ENCODE results near the gene HNRNPL.

DNA sequence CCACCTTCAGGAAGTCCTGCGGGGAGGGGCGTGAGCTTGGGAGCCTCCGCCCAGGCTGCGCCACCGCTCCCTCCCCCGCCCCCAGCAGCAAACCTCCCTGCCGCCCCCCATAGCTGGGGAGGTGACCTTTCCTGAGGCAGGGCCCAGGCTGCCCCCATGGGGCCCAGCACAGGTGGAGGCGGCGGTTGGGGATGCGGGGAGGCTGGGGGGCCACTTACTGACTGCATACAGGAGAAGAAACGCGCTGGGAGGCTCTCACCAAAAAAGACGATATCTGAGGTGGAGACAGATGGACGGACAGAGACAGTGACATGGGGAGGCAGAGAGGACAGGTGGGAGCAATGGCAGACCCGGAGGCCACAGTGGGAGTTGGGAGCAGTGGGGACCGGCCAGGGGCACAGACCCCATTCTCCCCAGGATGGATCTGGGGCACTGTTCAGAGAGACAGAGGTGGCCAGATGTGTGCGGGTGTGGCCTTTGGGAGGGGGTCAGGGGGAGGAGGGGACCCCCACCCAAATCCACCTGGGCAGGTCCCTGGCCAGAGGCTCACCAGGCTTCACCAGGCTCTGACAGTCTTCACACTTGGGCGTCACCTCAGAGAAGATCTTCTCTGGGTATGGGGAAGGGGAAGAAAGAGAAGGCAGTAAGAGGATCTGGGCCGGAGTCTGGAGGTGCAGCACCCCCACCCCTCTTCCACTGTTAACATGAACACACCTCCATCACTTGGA is 31.3 kb upstream of the HNRNPL start:
- no peak for TF ChIP-seq MAFK (IDR thresholded peaks at IDR 0.05; ENCODE audit: low read length)
- no peak for TF ChIP-seq ZFP30 (CRISPR knock-in tag; IDR thresholded peaks at IDR 0.05; ENCODE audit: borderline replicate concordance)
- TF ChIP-seq, protein P1, sequence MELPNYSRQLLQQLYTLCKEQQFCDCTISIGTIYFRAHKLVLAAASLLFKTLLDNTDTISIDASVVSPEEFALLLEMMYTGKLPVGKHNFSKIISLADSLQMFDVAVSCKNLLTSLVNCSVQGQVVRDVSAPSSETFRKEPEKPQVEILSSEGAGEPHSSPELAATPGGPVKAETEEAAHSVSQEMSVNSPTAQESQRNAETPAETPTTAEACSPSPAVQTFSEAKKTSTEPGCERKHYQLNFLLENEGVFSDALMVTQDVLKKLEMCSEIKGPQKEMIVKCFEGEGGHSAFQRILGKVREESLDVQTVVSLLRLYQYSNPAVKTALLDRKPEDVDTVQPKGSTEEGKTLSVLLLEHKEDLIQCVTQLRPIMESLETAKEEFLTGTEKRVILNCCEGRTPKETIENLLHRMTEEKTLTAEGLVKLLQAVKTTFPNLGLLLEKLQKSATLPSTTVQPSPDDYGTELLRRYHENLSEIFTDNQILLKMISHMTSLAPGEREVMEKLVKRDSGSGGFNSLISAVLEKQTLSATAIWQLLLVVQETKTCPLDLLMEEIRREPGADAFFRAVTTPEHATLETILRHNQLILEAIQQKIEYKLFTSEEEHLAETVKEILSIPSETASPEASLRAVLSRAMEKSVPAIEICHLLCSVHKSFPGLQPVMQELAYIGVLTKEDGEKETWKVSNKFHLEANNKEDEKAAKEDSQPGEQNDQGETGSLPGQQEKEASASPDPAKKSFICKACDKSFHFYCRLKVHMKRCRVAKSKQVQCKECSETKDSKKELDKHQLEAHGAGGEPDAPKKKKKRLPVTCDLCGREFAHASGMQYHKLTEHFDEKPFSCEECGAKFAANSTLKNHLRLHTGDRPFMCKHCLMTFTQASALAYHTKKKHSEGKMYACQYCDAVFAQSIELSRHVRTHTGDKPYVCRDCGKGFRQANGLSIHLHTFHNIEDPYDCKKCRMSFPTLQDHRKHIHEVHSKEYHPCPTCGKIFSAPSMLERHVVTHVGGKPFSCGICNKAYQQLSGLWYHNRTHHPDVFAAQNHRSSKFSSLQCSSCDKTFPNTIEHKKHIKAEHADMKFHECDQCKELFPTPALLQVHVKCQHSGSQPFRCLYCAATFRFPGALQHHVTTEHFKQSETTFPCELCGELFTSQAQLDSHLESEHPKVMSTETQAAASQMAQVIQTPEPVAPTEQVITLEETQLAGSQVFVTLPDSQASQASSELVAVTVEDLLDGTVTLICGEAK (IDR thresholded peaks at IDR 0.05): no peak
- TF ChIP-seq, protein P1 (CRISPR knock-in tag; IDR thresholded peaks at IDR 0.05): no peak
- TF ChIP-seq PTBP1 (IDR thresholded peaks at IDR 0.05; ENCODE audit: low read depth, low read length): no peak
- TF ChIP-seq, protein P2, sequence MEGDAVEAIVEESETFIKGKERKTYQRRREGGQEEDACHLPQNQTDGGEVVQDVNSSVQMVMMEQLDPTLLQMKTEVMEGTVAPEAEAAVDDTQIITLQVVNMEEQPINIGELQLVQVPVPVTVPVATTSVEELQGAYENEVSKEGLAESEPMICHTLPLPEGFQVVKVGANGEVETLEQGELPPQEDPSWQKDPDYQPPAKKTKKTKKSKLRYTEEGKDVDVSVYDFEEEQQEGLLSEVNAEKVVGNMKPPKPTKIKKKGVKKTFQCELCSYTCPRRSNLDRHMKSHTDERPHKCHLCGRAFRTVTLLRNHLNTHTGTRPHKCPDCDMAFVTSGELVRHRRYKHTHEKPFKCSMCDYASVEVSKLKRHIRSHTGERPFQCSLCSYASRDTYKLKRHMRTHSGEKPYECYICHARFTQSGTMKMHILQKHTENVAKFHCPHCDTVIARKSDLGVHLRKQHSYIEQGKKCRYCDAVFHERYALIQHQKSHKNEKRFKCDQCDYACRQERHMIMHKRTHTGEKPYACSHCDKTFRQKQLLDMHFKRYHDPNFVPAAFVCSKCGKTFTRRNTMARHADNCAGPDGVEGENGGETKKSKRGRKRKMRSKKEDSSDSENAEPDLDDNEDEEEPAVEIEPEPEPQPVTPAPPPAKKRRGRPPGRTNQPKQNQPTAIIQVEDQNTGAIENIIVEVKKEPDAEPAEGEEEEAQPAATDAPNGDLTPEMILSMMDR (IDR thresholded peaks at IDR 0.05 in 2 of 3, conservative IDR thresholded peaks at IDR 0.05 in 1 of 3; ENCODE audit: insufficient read depth in 2 of 3, low read depth in 1 of 3, low read length in 3 of 3): no peak
- no peak for TF ChIP-seq C11orf30 (IDR thresholded peaks at IDR 0.05; ENCODE audit: low read depth)
- TF ChIP-seq POLR2A (conservative IDR thresholded peaks at IDR 0.05): no peak
- TF ChIP-seq MTA2 (IDR thresholded peaks at IDR 0.05; ENCODE audit: low read depth): no peak
- TF ChIP-seq MYC (IDR thresholded peaks at IDR 0.05; ENCODE audit: low read depth, low read length): no peak
- no peak for TF ChIP-seq MYC (CRISPR knock-in tag; IDR thresholded peaks at IDR 0.05; ENCODE audit: borderline replicate concordance, low read depth)
- TF ChIP-seq, protein P3, sequence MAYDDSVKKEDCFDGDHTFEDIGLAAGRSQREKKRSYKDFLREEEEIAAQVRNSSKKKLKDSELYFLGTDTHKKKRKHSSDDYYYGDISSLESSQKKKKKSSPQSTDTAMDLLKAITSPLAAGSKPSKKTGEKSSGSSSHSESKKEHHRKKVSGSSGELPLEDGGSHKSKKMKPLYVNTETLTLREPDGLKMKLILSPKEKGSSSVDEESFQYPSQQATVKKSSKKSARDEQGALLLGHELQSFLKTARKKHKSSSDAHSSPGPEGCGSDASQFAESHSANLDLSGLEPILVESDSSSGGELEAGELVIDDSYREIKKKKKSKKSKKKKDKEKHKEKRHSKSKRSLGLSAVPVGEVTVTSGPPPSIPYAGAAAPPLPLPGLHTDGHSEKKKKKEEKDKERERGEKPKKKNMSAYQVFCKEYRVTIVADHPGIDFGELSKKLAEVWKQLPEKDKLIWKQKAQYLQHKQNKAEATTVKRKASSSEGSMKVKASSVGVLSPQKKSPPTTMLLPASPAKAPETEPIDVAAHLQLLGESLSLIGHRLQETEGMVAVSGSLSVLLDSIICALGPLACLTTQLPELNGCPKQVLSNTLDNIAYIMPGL (CRISPR knock-in tag; IDR thresholded peaks at IDR 0.05): no peak
